GM20431 (cell line): ENCODE data around the gene CD55.

Source experiments
- in situ Hi-C: fragments of 300-500 bp; cut with MseI, MboI; formaldehyde crosslinking; loops from one replicate; pipeline ENCODE4 v1.15.0; 2020; ENCODE audit warnings: low sequenced_read_pairs; ENCODE audit not compliant: unreplicated experiment

CD55 gene

GRCh38 chr1:207321079-207321789, at the start of gene CD55:
TSS of gene CD55 (plus strand) at chr1:207321678. CDS start at chr1:207321766, 88 bp downstream.
- in situ Hi-C loops, result no loop called here

GRCh38 chr1:207274882-207275281, 46.6 kb upstream of the CD55 start:
- in situ Hi-C loops, result no loop called here

- in situ Hi-C loops, result no loop called here
Measured at GRCh38 chr1:207276465-207276864, 45.0 kb upstream of the CD55 start.

- in situ Hi-C loops, result no loop called here
Measured at GRCh38 chr1:207277241-207277640, 44.2 kb upstream of the CD55 start.

GRCh38 chr1:207279652-207280051, 41.8 kb upstream of the CD55 start:
- in situ Hi-C loops, result no loop called here

GRCh38 chr1:207280706-207281105, 40.8 kb upstream of the CD55 start:
- in situ Hi-C loops, result no loop called here

- in situ Hi-C loops, result no loop called here
Measured at GRCh38 chr1:207282058-207282457, 39.4 kb upstream of the CD55 start.

GRCh38 chr1:207282496-207283380, 38.7 kb upstream of the CD55 start:
- in situ Hi-C loops, result no loop called here

- in situ Hi-C loops, result no loop called here
Measured at GRCh38 chr1:207283421-207283820, 38.1 kb upstream of the CD55 start.

GRCh38 chr1:207284209-207284897, 37.1 kb upstream of the CD55 start:
- in situ Hi-C loops, result no loop called here

- in situ Hi-C loops, result no loop called here
Measured at GRCh38 chr1:207286786-207287468, 34.6 kb upstream of the CD55 start.

GRCh38 chr1:207288315-207288714, 33.2 kb upstream of the CD55 start:
- in situ Hi-C loops, result no loop called here

GRCh38 chr1:207289756-207290155, 31.7 kb upstream of the CD55 start:
- in situ Hi-C loops, result no loop called here

GRCh38 chr1:207291723-207292122, 29.8 kb upstream of the CD55 start:
- in situ Hi-C loops, result no loop called here

- in situ Hi-C loops, result no loop called here
Measured at GRCh38 chr1:207298186-207298585, 23.3 kb upstream of the CD55 start.

- in situ Hi-C loops, result no loop called here
Measured at GRCh38 chr1:207298636-207299398, 22.7 kb upstream of the CD55 start.

GRCh38 chr1:207300970-207301369, 20.5 kb upstream of the CD55 start:
- in situ Hi-C loops, result no loop called here

GRCh38 chr1:207302618-207303393, 18.7 kb upstream of the CD55 start:
- in situ Hi-C loops, result no loop called here
